OCI-LY7 (cell line): ENCODE data around the gene PHF1. TPM values are rescaled to one million over a fixed set of nuclear protein-coding genes. Genes with fewer than 3 reads are reported as not detected.

Source experiments
- BruUV-seq: library from RNA; stranded (reverse); fragments of 400-500 nt; replicated peaks from 2 replicates; lab custom pipeline; 2021; lab: Mats Ljungman, UMichigan
- CTCF ChIA-PET: fragments of 300-600 bp; sonication (Branson Sonifier 250); formaldehyde crosslinking; loops from one replicate; lab custom pipeline; 2022; ENCODE audit warnings: antibody characterized with exemption; ENCODE audit not compliant: unreplicated experiment; lab: Charles Lee
- POLR2A ChIA-PET: fragments of 300-600 bp; sonication (Branson Sonifier 250); formaldehyde crosslinking; loops from one replicate; lab custom pipeline; 2022; ENCODE audit warnings: antibody characterized with exemption; lab: Charles Lee
- DNase-seq: peaks from one replicate; pipeline ENCODE4 v3.0.0-alpha.2; 2015; ENCODE audit warnings: low spot score
- H2AFZ ChIP-seq: fragments of 200-600 bp; sonication (generic), shearing (Covaris generic); 2 replicates; pipeline ENCODE4 v1.6.1; 2014; ENCODE audit warnings: mild to moderate bottlenecking, antibody characterized with exemption, low read length, moderate library complexity
- H3K27ac ChIP-seq: fragments of 200-600 bp; sonication (generic); 2 replicates; pipeline ENCODE4 v1.5.1; 2014; ENCODE audit warnings: mixed run types, low read depth, mild to moderate bottlenecking, moderate library complexity, low read length, inconsistent platforms; ENCODE audit not compliant: poor library complexity, severe bottlenecking
- H3K36me3 ChIP-seq: fragments of 200-600 bp; sonication (generic); 2 replicates; pipeline ENCODE4 v1.6.1; 2014; ENCODE audit warnings: mild to moderate bottlenecking, antibody characterized with exemption, low read length, moderate library complexity, mixed read lengths; ENCODE audit not compliant: insufficient read depth
- H3K4me1 ChIP-seq: fragments of 200-600 bp; sonication (generic); 2 replicates; pipeline ENCODE4 v1.5.1; 2014; ENCODE audit warnings: mild to moderate bottlenecking, low read length; ENCODE audit not compliant: insufficient read depth, poor library complexity, severe bottlenecking
- H3K4me2 ChIP-seq: fragments of 200-600 bp; sonication (generic); 2 replicates; pipeline ENCODE4 v1.6.1; 2014; ENCODE audit warnings: mild to moderate bottlenecking, low read length
- H3K4me3 ChIP-seq: fragments of 200-600 bp; sonication (generic); 2 replicates; pipeline ENCODE4 v1.5.1; 2014; ENCODE audit warnings: mild to moderate bottlenecking, low read depth, low read length; ENCODE audit not compliant: poor library complexity, severe bottlenecking
- H3K79me2 ChIP-seq: fragments of 200-600 bp; sonication (generic); 2 replicates; pipeline ENCODE4 v1.6.1; 2016; ENCODE audit warnings: low read depth, mild to moderate bottlenecking, low read length, moderate library complexity, mixed read lengths; ENCODE audit not compliant: insufficient read depth
- H3K9me2 ChIP-seq: fragments of 200-600 bp; sonication (generic); 2 replicates; pipeline ENCODE4 v1.6.1; 2016; ENCODE audit warnings: mild to moderate bottlenecking, low read length, mixed read lengths; ENCODE audit not compliant: insufficient read depth
- H3K9me3 ChIP-seq: fragments of 200-600 bp; sonication (generic); 2 replicates; pipeline ENCODE4 v1.6.1; 2014; ENCODE audit warnings: mild to moderate bottlenecking, mixed run types, low read length, mixed read lengths
- H4K20me1 ChIP-seq: fragments of 200-600 bp; sonication (generic); 2 replicates; pipeline ENCODE4 v1.6.1; 2014; ENCODE audit warnings: mild to moderate bottlenecking, antibody characterized with exemption, low read length, moderate library complexity, mixed read lengths; ENCODE audit not compliant: insufficient read depth
- EZH2phosphoT487 ChIP-seq: fragments of 200-600 bp; sonication (generic); IDR thresholded peaks from 2 replicates; pipeline ENCODE4 v1.6.1; 2018; ENCODE audit warnings: low read depth, borderline replicate concordance, mild to moderate bottlenecking, mixed run types, antibody characterized with exemption, low read length, moderate library complexity, mixed read lengths
- intact Hi-C: fragments of 100-400 bp; cut with micrococcal nuclease; formaldehyde crosslinking; loops from one replicate; pipeline ENCODE4 v1.10.0; 2022; ENCODE audit not compliant: unreplicated experiment
- total RNA-seq, 2 experiments: library from RNA; depleted of rRNA in 1 of 2; stranded (reverse); fragments of >200 nt in 1 of 2; shearing (Covaris generic) in 1 of 2; gene quantifications; 2 replicates each; pipeline ENCODE4 v1.2.3, GENCODE V29; 2014 to 2022
- TF ChIP-seq, protein P1 (sequence below): fragments of 200-600 bp; sonication (generic); conservative IDR thresholded peaks from 2 replicates; pipeline ENCODE4 v1.5.1; 2014; ENCODE audit warnings: mild to moderate bottlenecking, antibody characterized with exemption, low read length, moderate library complexity, mixed read lengths

The PHF1 gene
- total RNA-seq, 2 experiments from 2014 or later, result 19.9 to 30.2 TPM

- no peak overlapping the region for H3K4me3 ChIP-seq
- intact Hi-C loops, result no loop called here
- no peak overlapping the region for H3K27ac ChIP-seq
- no peaks in the 10 kb centered on the region for H3K9me3 ChIP-seq
- no peak for TF ChIP-seq EZH2phosphoT487
- TF ChIP-seq, protein P1, sequence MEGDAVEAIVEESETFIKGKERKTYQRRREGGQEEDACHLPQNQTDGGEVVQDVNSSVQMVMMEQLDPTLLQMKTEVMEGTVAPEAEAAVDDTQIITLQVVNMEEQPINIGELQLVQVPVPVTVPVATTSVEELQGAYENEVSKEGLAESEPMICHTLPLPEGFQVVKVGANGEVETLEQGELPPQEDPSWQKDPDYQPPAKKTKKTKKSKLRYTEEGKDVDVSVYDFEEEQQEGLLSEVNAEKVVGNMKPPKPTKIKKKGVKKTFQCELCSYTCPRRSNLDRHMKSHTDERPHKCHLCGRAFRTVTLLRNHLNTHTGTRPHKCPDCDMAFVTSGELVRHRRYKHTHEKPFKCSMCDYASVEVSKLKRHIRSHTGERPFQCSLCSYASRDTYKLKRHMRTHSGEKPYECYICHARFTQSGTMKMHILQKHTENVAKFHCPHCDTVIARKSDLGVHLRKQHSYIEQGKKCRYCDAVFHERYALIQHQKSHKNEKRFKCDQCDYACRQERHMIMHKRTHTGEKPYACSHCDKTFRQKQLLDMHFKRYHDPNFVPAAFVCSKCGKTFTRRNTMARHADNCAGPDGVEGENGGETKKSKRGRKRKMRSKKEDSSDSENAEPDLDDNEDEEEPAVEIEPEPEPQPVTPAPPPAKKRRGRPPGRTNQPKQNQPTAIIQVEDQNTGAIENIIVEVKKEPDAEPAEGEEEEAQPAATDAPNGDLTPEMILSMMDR, result no peak
- no peaks in the 10 kb centered on the region for H3K79me2 ChIP-seq
- H3K4me1 ChIP-seq, result peaks cover 10% of the 10 kb centered on the region
- no TSS peak for BruUV-seq
- CTCF ChIA-PET, result no interaction called here
- H3K4me2 ChIP-seq, result no peak overlapping the region
- no peaks in the 10 kb centered on the region for H3K9me2 ChIP-seq
- H3K36me3 ChIP-seq, result no peaks in the 10 kb centered on the region
- peak overlapping the region; percentile 66 for H2AFZ ChIP-seq
- POLR2A ChIA-PET, result interaction anchor here (1.6 kb wide), 1 partner anchor 18 kb away, joined by 6 read pairs; no protein-coding TSS in a partner anchor
- no peaks in the 10 kb centered on the region for H4K20me1 ChIP-seq
- no peak for DNase-seq
These were observed 38.2 kb upstream of the PHF1 start for GRCh38 chr6:33372526-33373123.

- H3K27ac ChIP-seq, result no peak overlapping the region
- H3K9me2 ChIP-seq, result no peaks in the 10 kb centered on the region
- no peak for DNase-seq
- POLR2A ChIA-PET, result interaction anchor here (0.6 to 1.6 kb wide), 6 partner anchors 11 to 71 kb away, joined by 3 to 7 read pairs (median 4); no protein-coding TSS in a partner anchor
- peaks cover 10% of the 10 kb centered on the region for H3K4me1 ChIP-seq
- no peaks in the 10 kb centered on the region for H4K20me1 ChIP-seq
- no peak overlapping the region for H3K4me3 ChIP-seq
- H3K9me3 ChIP-seq, result no peaks in the 10 kb centered on the region
- H2AFZ ChIP-seq, result no peak overlapping the region
- no peak overlapping the region for H3K4me2 ChIP-seq
- no peaks in the 10 kb centered on the region for H3K36me3 ChIP-seq
- no TSS peak for BruUV-seq
- H3K79me2 ChIP-seq, result no peaks in the 10 kb centered on the region
- no peak for TF ChIP-seq EZH2phosphoT487
- TF ChIP-seq, protein P1, result no peak
- intact Hi-C loops, result no loop called here
- CTCF ChIA-PET, result interaction anchor here (1.2 to 1.4 kb wide), 2 partner anchors 13 to 16 kb away, joined by 3 to 5 read pairs; no protein-coding TSS in a partner anchor
These were observed 36.6 kb upstream of the PHF1 start for GRCh38 chr6:33373960-33374910.
